Neutrophil (primary cell): ENCODE data around the gene SLC22A14.
"Not testable (repeated sequence)": the region's sequence is repeated elsewhere in the genome, so short reads cannot be mapped to it uniquely, and the experiment has no call there.

Experiments
- H3K27ac ChIP-seq: fragments of 200-600 bp; sonication (generic); 2 replicates; pipeline ENCODE4 v1.5.1; 2016; ENCODE audit warnings: mild to moderate bottlenecking, moderate library complexity
- H3K27me3 ChIP-seq: fragments of 200-600 bp; sonication (generic); 2 replicates; pipeline ENCODE4 v1.6.0; 2016; ENCODE audit warnings: mild to moderate bottlenecking
- H3K36me3 ChIP-seq: fragments of 200-600 bp; sonication (generic); 2 replicates; pipeline ENCODE4 v1.5.1; 2017
- H3K4me1 ChIP-seq, 2 experiments: fragments of 200-600 bp in 1 of 2; sonication (generic) in 1 of 2; 1 replicate in 1 of 2; 2 replicates in 1 of 2; pipeline versions ENCODE4 v1.5.1 to v1.6.1; 2013 to 2016; ENCODE audit warnings: low read depth in 1 of 2, low read length in 1 of 2, mild to moderate bottlenecking in 1 of 2, moderate library complexity in 1 of 2; ENCODE audit not compliant: control insufficient read depth in 1 of 2, insufficient read depth in 1 of 2
- H3K4me3 ChIP-seq, 2 experiments: fragments of 200-600 bp in 1 of 2; sonication (generic) in 1 of 2; 1 replicate in 1 of 2; 2 replicates in 1 of 2; pipeline ENCODE4 v1.5.1; 2013 to 2016; ENCODE audit warnings: low read depth in 1 of 2, low read length in 1 of 2, mild to moderate bottlenecking in 1 of 2, moderate library complexity in 1 of 2
- H3K9me3 ChIP-seq: fragments of 200-600 bp; sonication (generic); 2 replicates; pipeline ENCODE4 v1.5.1; 2016
- TF ChIP-seq, protein P1 (sequence below): fragments of 200-600 bp; sonication (generic); IDR thresholded peaks from 2 replicates; pipeline ENCODE4 v1.5.1; 2016; ENCODE audit warnings: antibody characterized with exemption

SLC22A14 gene

DNA sequence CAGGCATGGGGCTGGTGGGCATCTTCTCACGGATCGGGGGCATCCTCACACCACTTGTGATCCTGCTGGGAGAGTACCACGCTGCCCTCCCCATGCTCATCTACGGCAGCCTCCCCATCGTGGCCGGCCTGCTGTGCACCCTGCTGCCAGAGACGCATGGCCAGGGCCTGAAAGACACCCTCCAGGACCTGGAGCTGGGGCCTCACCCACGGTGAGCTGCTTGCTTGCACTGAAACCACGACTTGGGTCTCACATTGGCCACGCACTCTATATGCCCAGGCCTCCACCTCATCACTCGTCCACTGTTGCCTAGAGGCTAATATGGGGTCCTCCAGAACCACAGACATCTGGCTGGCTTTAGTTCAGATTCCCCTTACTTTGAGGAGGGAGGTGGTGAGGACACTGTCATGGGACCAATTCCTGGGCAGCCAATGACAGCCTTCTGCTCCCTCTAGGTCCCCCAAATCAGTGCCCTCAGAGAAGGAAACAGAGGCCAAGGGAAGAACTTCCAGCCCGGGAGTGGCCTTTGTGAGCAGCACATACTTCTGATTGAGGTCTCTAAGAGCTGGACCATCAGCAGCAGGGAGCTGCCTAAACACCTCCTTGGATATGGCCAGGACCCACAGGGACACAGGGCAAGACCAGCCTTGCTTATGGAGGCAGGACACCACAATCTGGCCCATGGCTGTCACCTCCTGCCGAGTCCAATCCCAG is 5.0 kb upstream of the SLC22A14 start:
- Histone ChIP-seq H3K4me3 (no peak overlapping the region), H3K27ac (peak overlapping the region; percentile 5), H3K36me3 (no peaks in the 10 kb centered on the region), H3K27me3 (no peaks in the 10 kb centered on the region), H3K9me3 (no peaks in the 10 kb centered on the region), H3K4me1 (peaks cover 42 to 44% of the 10 kb centered on the region in 2 experiments)
- TF ChIP-seq, protein P1, sequence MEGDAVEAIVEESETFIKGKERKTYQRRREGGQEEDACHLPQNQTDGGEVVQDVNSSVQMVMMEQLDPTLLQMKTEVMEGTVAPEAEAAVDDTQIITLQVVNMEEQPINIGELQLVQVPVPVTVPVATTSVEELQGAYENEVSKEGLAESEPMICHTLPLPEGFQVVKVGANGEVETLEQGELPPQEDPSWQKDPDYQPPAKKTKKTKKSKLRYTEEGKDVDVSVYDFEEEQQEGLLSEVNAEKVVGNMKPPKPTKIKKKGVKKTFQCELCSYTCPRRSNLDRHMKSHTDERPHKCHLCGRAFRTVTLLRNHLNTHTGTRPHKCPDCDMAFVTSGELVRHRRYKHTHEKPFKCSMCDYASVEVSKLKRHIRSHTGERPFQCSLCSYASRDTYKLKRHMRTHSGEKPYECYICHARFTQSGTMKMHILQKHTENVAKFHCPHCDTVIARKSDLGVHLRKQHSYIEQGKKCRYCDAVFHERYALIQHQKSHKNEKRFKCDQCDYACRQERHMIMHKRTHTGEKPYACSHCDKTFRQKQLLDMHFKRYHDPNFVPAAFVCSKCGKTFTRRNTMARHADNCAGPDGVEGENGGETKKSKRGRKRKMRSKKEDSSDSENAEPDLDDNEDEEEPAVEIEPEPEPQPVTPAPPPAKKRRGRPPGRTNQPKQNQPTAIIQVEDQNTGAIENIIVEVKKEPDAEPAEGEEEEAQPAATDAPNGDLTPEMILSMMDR = no peak

DNA sequence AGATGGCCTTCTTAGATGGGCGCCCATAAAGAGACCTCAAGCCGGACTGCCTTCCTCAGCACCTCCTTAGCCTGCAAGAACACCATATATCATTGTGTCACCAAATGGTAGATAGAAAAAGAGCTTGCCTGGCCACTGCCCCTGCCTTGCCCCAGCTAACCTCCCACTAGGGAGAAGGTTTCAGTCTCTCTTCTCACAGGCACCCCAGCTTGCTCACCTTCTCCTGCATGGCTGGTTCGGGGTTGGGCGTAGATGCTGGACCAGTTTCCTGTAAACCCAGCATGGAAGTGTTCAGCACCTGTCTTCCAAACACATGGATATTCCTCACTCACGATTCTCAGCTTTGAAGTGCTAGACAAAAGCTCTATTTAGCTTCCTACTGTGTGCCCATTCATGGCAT is 3.3 kb upstream of the SLC22A14 start:
- H3K27me3 ChIP-seq = no peaks in the 10 kb centered on the region
- H3K4me1 ChIP-seq = peaks cover 59 to 62% of the 10 kb centered on the region in 2 experiments
- TF ChIP-seq, protein P1 = no peak
- no peaks in the 10 kb centered on the region for H3K36me3 ChIP-seq
- H3K9me3 ChIP-seq = no peaks in the 10 kb centered on the region
- H3K4me3 ChIP-seq = no peak overlapping the region
- H3K27ac ChIP-seq = peak overlapping the region; percentile 90

DNA sequence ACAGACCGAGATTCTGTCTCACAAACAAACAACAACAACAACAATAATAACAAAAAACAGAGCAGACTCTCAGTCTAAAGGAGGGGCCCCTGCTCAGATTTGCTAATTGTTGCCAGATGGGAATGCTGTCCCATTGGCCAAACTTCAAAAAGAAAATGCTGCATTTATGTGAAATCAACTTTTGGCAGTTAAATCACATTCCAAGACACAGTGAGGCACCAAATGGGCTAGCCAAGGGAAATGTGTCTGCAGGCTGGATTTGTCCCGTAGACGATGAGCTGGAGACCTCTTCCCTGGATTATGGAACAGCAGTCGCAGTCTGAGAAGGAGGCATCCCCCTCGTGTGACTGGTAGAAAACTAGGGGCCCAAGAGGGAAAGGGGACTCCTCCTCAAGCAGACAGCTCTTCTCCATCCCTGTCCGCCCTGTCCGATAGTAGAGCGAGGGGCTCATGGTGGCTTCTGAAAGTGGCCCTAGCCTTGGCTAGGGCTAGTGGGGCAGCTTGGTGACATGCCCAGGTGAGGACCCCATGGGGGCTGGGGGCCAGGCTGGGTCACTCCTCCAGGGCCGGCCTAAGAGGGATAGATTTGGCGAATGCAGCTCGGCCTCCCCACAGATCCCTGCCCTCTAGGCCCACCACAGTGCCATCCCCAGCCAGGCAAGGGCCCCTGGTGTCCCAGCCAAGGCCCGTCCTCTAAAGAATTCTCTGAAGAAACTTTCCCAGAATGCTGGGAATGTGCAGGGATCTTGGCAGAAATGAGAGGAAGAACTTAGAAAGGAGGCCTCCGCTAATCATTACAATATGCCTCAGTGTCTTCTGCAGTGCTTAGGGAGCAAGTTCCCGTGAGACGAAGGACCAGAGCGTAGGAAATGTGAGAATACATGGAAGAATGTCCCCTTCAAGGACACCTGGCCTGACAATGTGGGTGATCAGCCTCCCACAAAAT is 2.0 kb downstream of the SLC22A14 start:
- Histone ChIP-seq H3K4me1 (peaks cover 58 to 59% of the 10 kb centered on the region in 2 experiments), H3K36me3 (no peaks in the 10 kb centered on the region), H3K9me3 (no peaks in the 10 kb centered on the region), H3K4me3 (no peak overlapping the region), H3K27ac (no peak overlapping the region), H3K27me3 (no peaks in the 10 kb centered on the region)
- TF ChIP-seq, protein P1 = no peak

DNA sequence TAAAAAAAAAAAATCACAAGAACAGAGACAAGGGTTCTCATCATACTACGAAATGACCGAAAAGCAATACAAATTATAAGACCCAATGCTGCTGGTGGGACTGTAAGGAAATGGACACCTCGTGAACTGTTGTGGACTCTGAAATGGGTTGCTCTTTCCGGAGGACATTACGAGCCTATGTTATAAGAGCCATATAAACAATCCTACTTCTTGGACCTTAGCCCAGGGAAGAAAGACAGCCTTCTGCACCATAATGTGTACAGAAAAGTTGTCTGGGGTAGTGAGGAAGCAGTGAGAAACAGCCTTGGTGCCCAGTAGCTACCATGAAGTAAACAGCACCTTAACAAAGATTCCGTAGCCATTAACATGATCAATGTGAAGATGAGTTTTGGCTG is 2.7 kb downstream of the SLC22A14 start:
- TF ChIP-seq, protein P1 = no peak
- no peak overlapping the region for H3K27ac ChIP-seq
- no peaks in the 10 kb centered on the region for H3K27me3 ChIP-seq
- no peak overlapping the region for H3K4me3 ChIP-seq
- no peaks in the 10 kb centered on the region for H3K9me3 ChIP-seq
- peaks cover 59% of the 10 kb centered on the region in 2 experiments for H3K4me1 ChIP-seq
- no peaks in the 10 kb centered on the region for H3K36me3 ChIP-seq

DNA sequence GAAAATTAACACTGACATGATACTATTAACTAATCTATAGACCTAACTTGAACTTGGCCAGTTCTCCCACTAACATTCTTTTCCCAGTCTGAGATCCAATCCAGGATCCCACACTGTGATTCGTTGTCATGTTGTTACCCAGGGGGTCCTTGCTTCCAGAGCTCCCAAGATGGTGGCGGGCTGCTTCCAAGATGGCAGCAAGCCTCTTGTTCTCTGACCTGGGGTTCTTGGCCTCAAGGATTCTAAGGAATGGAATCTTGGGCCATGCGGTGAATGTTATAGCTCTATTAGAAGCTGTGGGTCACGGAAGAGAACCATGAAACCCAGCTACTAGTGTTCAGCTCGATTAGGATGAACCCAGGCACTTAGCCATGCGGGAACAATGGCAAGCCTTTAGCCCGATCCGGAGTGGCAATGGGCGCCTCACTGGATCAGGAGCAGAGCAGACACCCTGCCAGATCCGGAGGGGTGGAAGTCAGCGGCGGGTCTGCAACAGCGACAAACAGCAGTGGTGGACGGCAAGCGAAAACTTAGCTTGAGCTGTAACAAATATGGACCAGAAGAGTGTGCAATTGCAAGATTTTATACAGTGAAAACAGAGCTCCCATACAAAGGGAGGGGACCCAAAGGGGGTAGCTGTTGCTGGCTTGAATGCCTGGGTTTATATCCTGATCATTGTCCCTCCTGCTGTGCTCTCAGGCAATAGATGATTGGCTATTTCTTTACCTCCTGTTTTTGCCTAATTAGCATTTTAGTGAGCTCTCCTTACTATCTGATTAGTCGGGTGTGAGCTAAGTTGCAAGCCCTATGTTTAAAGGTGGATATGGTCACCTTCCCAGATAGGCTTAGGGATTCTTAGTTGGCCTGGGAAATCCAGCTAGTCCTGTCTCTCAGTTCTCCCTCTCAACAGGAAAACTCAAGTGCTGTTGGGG is 7.5 kb downstream of the SLC22A14 start:
- Histone ChIP-seq H3K4me1 (peaks cover 52 to 54% of the 10 kb centered on the region in 2 experiments), H3K27ac (peak overlapping the region; percentile 83)
- not testable (repeated sequence) for H3K36me3 ChIP-seq, H3K9me3 ChIP-seq, H3K4me3 ChIP-seq, H3K27me3 ChIP-seq

DNA sequence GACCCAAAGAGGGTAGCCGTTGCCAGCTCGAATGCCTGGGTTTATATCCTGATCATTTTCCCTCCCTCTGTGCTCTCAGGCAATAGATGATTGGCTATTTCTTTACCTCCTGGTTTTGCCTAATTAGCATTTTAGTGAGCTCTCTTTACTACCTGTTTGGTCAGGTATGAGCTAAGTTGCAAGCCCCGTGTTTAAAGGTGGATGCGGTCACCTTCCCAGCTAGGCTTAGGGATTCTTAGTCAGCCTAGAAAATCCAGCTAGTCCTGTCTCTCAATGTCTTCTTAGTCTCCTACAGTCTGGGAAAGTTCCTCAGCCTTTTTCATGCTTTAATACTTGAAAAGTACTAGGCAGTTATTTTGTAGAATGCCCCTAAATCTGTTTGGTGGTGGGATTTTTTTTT is 15.0 kb downstream of the SLC22A14 start:
- not testable (repeated sequence) for H3K36me3 ChIP-seq, H3K9me3 ChIP-seq, H3K27ac ChIP-seq, H3K4me3 ChIP-seq, H3K27me3 ChIP-seq
- peaks cover 11 to 18% of the 10 kb centered on the region in 2 experiments for H3K4me1 ChIP-seq
